Measurements from ENCODE around the gene STRN3.
"Not testable (repeated sequence)": the region's sequence is repeated elsewhere in the genome, so short reads cannot be mapped to it uniquely, and the experiment has no call there.

STRN3 gene

DNA sequence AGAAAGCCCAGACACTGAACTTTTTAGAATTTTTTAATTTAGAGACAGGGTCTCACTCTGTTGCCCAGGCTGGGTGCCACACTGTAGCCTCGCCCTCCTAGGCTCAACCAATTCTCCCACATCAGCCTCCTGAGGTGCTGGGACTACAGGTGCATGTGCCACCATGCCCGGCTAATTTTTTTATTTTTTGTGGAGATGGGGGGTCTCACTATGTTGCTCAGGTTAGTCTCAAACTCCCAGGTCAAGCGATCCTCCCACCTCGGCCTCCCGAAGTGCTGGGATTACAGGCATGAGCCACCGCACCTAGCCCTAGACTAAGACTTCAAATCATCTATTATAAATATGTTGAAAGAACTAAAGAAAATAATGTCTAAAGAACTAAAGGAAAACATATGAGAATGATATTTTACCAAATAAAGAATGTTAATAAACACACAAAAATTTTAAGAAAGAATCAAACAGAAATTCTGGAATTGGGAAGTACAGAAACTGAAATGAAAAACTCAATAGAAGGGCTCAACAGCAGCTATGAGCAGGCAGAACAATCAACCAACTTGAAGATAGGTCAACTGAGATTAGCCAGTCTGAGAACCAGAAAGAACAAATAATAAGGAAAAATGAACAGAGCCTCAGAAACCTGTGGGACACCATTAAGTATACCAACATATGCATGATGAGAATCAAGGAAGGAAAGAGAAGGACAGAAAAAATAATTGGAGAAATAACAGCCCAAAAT lies 27.0 kb downstream of the STRN3 start:
- DNase-seq: no peak

DNA sequence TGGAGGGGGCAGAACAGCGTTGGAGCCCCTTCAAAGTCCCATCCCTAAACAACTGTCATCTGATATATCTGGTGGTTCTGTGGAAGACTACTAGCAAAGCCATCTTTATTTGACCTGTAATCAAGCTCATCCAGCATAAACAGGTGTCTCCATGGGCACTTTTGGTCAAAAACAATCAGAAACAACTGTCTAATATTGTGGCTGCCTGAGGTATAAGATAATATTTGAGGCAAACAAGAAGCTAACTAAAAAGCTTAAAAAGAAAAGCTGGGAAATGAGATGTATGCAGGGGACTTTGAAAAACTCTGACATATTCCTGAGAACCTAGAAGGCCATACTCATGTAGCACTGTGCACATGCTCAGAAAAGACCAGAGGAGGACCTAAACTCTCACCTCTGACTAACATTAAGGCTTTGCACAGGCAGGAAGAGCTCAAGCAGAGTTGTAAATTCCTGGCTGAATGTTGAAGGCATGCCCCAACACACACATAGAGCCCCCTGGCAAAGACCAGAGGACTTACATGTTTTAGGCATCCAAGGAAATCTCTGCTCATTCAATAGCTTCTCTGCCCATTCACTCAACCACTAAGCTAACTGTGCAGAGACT lies 28.0 kb downstream of the STRN3 start:
- DNase-seq: no peak

DNA sequence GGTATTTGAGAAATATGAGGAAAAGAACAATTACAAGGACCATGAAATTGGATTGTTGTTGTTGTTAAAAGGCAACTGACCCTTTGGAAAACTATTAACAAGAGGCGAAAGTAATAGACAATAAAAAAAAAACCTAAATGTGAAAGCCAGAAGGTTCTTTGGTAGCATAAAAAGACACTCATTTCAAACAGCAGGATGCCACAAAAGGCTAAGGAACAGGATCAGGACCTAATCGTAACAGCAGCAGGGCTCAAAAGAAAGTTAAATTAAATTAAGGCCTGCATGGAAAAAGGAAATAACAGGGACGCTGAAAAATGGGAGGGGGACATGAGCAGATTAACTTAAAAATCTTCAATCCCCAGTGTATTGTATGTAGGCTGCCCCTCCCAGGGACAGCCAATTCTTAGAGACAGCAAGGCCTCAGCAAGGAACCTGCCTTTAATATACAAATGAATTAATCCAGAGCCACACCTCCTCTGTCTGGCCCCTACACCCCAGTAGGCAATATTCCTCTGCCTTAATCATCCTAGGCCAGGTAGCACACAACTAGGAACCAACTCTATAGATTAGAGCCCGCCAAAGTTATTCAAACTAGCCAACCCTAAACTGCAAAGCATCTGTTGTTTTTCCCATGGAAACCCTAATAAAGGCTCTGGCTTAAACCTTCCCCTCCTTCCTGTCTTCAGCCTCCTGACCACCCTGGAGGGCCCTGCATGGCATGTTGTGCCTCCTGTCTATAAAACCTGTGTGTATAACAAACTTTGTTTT lies 29.1 kb downstream of the STRN3 start:
- no peak for DNase-seq

DNA sequence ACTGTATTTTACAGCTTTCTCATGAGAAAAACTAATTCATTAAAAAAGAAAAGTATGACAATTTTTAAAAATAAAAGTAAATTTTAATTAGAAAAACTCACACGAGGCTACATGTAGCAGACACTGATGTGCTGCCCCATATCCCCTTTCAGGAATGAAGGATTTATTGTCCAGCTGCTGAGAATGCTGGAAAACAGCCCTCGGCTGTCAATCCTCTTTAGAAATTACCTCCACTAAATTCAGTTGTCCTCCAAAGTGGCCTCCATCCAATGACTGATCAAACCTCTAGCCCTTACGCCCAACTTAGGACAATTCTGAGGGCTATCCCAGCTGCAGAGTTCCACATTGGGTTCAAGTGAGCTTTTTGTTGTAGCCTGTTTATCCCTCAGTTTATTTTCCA lies 30.5 kb downstream of the STRN3 start:
- no peak for DNase-seq

DNA sequence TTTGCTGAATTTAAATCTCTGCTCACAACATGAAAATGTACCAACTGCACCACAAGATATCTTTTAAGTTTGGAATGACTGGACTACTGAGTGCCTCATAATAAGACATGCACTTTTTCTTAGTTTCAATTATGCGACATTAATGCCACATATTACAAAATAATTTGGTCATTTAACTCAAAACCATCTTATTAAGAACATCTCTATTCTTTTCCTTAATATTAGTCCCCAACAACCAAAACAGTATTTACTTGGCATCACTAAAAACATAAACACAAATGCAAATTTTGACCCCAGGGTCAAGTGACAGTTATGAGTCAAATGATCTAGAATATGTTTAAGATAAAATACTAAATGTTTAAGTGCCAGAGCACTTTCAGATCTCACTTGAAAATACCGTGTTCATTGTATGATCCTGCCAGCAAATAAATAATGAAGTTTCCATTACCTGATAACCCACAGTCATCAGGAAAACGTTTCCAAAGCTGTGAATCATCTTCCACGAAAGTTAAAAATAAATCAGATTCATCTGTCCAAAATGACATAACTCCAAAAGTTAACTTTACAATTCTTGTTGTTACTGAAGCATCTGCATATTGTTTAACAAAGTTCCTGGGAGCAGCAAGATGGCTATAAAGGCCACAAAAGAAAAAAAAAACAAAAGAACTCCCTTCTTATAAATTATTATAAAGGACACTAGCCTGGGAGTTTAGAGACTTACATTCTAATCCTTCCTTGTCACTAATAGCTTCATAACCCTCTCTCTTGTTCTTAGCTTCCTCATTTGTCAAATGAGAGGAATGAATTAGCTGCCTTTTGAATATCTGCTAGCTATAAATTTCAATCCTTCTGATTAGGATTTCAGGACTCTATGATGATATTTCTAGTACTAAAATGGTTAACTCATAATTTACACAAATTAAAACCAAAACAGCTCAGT lies 31.2 kb downstream of the STRN3 start:
- no peak for DNase-seq

DNA sequence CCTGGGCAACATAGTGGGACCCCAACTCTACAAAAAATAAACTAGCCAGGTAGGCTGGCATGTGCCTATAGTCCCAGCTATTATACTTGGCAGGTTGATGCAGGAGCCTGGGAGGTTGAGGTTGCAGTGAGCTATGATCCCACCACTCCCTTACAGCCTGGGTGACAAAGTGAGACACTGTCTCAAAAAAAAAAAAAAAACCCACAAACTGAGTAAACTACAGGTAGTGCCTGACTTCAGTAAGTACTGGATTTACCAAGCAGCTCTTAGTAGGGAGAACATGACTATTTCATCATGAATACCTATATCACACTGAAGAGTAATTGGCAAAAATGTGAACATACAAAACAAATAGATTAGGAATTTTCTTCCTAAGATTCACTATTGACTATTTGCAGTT lies 33.1 kb downstream of the STRN3 start:
- no peak for DNase-seq

DNA sequence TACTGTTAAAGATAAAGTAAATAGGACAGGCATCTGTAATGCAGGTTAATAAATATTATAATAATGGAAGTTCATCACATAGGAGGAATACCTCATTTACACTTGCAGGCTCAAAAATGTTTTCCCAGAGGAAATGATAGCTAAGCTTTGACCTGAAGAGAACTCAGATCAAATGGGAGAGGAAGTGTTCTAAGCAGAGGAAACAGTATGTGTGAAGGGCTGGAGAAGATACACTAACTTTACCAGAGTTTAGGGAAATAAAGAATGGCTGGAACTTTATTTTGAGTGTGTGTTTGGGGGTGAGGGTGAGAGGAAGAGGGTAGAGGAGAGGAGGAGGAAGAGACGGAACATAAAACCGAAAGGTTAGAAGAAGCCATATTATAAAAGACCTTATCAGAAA lies 34.8 kb downstream of the STRN3 start:
- DNase-seq: no peak

DNA sequence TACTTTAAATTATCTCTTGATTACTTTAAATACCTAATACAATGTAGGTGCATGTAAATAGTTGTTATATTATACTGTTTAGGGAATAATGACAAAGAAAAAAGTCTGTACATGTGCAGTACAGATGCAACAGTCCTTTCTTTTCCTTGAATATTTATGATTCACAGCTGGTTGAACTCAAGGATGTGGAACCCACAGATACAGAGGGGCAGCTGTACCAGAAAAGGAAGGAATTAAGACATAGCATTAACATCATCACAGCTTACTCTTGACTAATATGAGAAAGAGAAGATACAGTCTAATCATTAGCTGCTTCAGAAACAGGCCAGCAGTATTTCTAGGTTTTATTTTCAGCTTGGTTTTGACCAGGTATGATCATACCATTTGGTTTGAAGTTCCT lies 35.4 kb downstream of the STRN3 start:
- no peak for DNase-seq

DNA sequence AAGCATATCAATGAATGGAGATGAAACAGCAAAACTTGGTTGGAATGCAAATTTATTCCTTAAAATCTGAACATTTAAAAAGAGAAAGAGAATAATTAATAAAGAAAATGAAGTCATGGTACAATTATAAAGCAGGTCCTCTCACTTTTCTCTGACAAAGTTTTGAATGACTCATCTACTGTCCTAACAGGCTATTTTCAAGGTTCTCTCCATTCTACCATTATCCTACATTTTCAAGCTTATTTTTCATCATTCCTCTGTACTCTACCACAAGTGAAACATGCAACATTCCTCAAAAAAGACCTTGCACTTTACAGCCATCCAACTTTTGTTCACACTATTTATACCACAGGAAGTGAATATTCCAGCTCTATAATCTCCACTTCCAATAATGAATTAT lies 37.7 kb downstream of the STRN3 start:
- DNase-seq: no peak

DNA sequence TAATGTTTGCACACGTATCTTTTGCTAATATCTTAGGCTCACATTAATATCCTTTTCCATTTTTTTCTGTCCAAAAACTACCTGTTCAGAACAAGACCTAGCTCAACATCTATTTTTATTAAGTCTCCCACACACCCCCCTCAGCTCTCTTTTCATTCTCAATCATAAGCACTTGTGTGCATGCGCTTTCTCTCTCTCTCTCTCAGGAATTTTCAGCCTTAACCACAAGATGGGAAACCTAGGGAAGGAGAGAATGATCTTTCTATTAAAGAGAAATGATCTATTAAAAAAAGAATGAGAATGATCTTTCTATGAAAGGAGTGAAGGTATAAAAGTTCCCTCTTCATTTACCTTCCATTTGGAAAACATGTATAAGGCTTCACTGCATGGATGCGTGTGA lies 40.4 kb downstream of the STRN3 start:
- DNase-seq: no peak

DNA sequence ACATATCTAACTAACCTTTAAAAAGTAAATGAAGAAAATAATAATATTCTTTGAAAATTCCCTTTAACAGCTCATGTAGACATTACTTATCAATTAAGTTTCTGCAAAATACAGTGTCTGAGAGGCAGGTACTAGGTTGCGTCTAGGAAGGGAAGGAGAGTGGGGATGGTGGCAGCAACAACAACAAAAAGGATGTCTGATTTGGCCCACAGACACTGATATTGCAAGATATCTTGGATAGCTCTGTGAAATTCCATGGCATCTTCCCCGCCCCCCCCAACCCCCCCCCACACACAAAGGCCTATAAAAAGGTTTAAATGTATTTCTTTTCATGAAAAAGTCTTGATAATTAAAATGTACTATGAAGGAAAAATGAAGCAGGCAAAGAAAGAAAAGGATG lies 42.3 kb downstream of the STRN3 start:
- DNase-seq: no peak

DNA sequence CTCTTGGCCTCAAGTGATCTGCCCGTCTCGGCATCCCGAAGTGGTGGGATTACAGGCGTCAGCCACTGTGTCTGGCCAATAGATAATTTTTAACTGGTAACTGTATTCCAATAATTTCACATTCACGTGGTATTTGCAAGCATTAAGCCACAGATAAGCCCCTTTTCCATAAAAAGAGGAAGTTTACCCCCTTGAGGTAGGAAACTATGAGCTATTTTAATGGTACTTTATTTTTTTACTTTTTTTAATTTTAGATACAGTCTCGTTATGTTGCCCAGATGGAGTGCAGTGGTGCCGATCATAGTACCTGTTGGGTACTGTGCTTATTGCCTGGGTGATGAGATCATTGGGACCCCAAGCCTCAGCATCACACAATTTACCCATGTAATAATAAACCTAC lies 43.6 kb downstream of the STRN3 start:
- DNase-seq: no peak

DNA sequence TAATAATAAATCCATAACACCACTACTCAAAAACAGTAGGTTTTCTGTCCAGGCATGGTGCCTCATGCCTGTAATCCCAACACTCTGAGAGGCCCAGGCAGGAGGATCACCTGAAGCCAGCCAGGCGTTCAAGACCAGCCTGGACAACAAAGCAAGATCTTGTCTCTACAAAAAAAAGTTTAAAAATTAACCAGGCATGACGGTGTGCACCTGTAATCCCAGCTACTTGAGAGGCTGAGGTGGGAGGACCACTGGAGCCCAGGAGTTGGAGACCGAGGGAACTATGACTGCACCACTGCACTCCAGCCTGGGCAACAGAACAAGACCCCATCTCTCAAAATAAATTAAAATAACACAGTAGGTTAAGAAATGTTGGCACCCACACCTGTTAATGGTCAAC lies 45.2 kb downstream of the STRN3 start:
- DNase-seq: no peak

DNA sequence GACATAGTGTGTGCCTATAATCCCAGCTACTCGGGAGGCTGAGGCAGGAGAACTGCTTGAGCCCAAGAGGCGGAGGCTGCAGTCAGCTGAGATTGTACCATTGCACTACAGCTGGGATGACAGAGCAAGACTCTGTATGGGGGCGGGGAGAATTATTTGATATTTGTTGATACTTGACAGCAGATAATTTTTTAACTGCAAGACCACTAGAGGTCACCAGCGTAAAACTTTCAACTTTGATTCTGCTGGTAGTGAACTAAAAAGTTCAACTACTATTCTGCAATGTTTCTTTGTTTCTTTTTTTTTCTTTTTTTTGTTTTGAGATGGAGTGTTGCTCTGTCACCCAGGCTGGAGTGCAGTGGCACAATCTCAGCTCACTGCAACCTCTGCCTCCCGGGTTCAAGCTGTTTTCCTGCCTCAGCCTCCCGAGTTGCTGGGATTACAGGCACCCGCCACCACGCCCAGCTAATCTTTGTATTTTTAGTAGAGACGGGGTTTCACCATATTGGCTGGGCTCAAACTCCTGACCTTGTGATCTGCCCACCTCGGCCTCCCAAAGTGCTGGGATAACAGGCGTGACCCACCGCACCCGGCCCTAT lies 46.0 kb downstream of the STRN3 start:
- DNase-seq: peak; percentile 64

DNA sequence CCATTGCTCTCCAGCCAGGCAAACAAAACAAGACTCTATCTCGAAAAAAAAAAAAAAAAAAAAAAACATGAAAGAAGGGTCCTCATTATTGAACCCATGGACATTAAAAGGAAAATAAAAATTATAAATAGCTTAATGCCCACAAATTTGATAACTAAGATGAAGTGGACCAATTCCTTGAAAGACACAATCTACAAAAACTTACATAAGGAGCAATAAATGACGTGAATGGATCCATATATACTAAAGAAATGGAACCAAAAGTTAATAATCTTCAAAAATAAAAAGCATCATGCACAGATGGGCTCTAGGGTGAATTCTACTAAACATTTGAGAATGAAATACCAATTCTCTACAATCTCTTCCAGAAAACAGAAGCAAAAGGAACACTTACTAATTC lies 48.4 kb downstream of the STRN3 start:
- no peak for DNase-seq

DNA sequence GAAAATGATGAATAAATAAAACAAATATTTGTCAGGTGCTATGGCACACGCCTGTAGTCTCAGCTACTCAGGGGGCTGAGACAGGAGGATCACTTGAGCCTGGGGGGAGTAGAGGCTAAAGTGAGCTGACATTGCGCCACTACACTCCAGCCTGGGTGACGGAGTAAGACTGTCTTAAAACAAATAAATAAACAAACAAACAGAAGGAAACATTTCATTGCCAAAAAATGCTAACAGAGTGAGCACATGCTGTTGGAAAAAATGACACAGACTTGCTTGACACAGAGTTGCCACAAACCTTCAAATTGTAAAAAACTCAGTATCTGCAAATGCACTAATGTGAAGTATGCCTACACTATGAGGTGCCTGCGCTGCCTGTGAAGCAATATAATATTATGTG lies 51.6 kb downstream of the STRN3 start:
- DNase-seq: no peak

DNA sequence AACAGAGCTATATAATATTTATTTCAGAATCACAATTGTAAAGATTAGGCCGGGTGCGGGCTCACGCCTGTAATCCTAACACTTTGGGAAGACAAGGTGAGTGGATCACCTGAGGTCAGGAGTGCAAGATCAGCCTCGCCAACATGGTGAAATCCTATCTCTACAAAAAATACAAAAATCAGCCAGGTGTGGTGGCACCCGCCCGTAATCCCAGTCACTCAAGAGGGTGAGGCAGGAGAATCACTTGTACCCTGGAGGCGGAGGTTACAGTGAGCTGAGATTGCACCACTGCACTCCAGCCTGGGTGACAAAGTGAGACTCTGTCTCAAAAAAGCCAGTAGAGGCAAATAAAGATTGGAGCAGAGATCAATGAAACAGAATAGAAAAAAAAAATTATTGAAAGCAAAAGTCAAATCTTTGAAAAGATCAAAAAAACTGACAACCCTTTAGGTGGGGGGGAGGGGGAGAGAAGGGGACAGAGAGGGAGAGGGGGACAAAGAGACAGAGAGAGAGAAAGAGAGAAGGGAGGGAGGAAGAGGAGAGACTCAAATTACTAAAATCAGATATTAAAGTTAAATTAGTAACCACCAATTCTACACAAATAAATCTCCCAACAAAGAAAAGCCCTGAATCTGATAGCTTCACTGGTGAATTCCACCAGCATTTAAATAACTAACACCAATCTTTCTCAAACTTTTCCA lies 53.1 kb downstream of the STRN3 start:
- no peak for DNase-seq

DNA sequence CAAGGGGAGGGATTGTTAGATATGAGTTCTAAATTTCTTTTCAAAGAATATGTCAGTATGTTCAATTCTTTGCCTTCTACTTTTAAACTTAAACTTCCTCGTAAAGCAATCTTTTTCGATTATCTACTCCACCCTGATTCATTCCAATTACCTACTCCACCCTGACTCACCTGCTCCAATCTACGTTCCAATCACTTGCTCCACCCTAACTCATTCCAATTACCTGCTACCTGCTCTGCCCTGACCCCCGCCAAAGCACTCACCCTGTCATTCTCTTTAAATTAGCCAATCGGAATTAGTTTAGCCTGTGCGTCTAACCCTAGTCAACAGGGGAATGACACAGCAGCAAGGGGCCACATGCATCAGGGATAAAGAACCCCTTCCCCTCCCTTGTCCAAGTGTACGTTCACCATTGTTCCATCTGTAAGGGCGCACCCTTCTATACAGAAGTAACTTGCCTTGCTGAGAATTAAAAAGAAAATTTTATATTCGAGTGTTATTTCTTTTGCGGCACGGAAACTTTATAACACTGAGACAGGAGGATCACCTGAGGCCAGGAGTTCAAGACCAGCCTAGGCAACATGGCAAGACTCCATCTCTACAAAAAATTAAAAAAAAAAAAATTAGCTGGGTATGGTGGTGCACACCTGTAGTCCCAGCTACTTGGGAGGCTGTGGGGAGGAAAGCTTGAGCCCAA lies 54.0 kb downstream of the STRN3 start:
- not testable (repeated sequence) for DNase-seq

DNA sequence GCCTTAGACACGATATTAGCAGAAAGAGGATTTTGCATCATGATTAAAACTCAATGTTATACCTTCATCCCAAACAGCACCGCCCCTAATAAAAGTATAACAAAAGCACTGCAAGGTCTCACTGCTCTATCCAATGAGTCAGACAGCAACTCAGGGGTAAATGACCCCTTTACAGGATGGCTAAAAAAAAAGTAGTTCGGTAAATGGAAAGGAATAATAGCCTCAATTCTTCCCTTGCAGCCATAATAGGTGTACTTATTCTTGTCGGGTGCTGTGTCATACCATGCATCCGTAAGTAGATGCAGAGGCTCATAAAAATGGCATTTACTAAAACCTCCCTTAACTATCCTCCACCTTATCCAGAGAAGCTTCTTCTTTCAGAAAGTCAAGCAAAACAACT lies 54.6 kb downstream of the STRN3 start:
- no peak for DNase-seq

DNA sequence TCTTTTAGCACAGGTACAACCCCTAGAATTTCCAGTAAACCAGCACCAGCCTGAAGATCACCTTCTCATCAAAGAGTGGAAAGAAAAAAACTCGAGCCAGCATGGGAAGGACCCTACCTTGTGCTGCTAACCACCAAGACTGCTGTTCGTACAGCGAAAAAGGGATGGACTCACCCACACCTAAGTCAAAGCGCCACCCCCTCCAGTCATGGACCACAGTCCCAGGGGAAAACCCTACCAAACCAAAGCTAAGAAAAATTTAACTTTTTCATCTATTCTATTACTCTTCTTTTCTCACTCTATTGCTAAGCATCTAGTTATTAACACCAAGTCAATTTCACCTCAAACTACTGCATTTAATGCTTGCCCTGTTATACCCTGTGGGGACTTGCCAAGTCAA lies 56.4 kb downstream of the STRN3 start:
- peak; percentile 44 for DNase-seq

DNA sequence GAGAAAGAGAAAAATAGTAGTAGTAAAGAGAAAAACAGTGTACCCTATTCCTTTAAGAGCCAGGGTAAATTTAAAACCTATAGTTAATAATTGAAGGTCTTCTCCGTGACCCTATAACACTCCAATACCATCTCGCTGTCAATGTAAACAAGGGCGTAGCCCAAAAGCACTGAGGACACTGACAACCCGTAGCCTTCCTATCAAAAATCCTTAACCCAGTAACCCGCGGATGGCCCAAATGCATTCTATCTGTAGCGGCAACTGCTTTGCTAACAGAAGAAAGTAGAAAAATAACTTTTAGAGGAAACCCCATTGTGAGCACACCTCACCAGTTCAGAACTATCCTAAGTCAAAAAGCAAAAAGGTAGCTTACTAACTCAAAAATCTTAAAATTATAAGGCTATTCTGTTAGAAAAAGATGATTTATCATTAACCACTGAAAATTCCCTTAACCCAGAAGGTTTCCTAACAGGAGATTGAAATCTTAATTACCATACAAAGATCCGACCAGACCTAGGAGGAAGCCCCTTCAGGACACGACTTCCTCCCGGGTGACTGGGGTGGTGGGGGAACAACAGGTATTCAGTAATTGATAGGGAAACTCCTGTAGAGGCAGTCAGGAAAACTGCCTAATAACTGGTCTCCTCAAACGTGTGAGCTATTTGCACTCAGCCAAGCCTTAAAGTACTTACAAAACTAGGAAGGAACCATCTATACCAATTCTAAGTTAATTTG lies 58.6 kb downstream of the STRN3 start:
- not testable (repeated sequence) for DNase-seq

Measured in stimulated activated CD4-positive, alpha-beta T cell treated with anti-CD3 and anti-CD28 coated beads, Interleukin-4, amount 100 ng/mL, for 24 hours (primary cell).